KG1 (cell line): ENCODE results near the gene NEO1.
A peak's percentile ranks its signal among the peaks of the same experiment; 100 is the strongest.
"Not testable (repeated sequence)": the region's sequence is repeated elsewhere in the genome, so short reads cannot be mapped to it uniquely, and the experiment has no call there.

Experiments used
- DNase-seq: peaks from one replicate; lab custom pipeline; 2025; lab: John Stamatoyannopoulos, UW

The NEO1 gene

DNA sequence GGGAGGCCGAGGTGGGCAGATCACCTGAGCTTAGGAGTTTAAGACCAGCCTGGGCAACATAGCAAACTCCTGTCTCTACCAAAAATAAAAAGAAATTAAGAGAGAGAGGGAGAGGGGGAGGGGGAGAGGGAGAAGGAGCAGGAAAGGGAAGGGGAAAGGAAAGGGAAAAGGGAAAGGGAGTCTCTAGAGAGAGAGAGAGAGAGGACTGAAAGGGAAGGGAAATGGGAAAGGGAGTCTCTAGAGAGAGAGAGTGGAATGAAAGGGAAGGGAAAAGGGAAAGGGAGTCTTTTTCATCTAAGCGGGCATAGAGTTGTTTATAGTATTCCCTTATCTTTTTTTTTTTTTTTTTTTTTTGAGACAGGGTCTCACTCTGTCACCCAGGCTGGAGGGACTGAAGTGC is 148.1 kb downstream of the NEO1 start:
- no peak for DNase-seq

DNA sequence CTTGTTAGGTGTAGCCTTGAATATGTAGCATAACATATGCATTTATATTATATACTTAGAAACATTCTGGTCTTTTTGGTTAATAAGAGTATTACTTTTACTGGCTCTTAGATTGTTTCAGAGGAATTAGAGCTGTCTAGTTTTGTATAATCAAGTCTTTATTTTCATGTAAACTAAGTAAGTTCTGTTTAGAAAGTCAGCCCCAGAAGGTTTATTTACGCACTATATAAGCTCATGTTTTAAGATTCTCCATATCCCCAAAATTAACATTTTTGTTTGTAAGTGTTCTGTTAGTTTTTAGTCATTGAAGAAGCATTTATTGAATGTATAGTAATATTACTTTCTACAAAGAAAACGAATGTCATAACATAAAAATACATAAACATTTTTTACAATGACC is 158.4 kb downstream of the NEO1 start:
- no peak for DNase-seq

DNA sequence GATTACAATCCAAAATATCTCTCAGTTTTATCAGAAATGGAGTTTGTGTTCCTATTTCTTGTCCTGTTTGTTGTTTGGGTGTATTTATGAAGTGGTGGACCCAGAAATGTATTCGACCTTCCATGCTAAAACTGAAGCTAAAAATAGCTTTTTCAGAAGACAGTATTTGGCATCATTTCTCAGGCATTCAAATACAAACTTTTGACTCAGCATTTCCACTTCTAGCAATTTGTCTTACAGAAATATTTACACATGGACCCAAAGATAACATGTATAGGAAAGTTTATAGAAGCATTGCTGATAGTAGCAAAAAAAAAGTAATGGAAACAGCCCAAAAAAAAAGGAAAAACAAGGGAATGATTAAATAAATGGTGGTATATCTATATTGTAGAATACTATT is 160.2 kb downstream of the NEO1 start:
- DNase-seq: no peak

DNA sequence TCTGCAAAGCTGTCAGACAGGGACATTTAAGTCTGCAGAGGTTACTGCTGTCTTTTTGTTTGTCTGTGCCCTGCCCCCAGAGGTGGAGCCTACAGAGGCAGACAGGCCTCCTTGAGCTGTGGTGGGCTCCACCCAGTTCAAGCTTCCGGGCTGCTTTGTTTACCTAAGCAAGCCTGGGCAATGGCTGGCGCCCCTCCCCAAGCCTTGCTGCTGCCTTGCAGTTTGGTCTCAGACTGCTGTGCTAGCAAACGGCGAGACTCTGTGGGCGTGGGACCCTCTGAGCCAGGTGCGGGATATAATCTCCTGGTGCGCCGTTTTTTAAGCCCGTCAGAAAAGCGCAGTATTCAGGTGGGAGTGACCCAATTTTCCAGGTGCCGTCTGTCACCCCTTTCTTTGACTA is 169.2 kb downstream of the NEO1 start:
- not testable (repeated sequence) for DNase-seq

DNA sequence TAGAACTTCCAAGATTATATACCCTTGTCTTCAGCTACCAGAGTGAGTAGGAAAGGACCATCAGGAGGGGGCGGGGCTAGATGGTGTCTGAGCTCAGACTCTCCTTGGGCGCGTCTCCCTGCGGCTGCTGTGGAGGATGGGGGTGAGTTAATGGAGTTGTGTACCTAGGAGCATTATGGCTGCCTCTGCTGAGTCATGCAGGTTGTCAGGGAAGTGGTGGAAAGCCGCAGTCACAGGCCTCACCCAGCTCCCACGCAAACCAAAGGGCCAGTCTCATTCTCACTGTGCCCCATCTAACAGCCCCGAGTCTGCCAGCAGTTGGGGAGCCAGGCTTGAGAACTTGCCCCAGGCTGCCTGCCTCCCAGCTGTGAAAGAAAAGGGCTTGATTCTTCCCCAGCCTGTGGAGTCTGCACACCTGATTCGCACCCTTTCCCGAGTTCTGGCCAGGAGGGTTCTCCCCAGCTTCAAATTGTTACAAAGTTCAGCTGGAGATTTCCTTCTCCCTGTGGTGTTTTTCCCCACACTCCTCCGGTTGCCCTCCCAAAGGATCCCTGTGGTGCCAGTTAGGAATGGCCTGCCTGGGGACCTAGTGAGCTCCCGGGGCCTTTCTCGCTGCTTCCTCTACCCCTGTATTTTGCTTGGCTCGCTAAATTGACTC is 173.2 kb downstream of the NEO1 start:
- DNase-seq: no peak

DNA sequence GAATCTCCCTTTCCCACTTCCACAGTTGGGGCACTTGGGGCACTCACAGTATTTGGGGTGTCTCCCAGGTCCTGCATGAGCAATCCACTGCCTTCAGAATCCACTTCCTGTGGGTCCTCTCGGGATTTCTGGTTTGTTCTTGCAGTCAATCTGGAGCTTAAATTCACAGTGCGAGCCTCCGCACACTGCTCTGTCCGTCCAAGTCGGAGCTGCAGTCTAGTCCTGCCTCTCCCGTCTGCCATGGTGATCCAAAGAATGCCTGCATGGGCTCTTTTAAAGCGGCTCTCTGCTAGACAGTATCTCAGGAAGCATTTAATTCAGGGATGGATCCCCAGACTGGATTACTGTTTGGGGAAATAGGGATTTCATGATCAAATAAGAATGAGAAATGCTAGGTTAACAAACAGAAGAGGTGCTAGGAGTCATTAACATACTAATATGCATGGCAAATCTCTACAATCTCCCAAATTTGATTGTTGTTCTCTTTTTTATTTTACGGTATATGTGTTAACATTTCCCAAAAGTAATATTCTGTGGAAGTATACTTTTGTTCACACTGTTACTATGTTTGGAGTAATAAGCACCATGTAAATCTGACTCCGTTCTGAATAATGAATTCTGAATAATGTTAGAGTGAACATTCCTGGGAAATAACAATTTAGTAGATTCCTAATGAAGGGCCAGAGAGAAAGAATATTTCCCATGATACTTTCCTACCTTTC is 174.0 kb downstream of the NEO1 start:
- DNase-seq: no peak

DNA sequence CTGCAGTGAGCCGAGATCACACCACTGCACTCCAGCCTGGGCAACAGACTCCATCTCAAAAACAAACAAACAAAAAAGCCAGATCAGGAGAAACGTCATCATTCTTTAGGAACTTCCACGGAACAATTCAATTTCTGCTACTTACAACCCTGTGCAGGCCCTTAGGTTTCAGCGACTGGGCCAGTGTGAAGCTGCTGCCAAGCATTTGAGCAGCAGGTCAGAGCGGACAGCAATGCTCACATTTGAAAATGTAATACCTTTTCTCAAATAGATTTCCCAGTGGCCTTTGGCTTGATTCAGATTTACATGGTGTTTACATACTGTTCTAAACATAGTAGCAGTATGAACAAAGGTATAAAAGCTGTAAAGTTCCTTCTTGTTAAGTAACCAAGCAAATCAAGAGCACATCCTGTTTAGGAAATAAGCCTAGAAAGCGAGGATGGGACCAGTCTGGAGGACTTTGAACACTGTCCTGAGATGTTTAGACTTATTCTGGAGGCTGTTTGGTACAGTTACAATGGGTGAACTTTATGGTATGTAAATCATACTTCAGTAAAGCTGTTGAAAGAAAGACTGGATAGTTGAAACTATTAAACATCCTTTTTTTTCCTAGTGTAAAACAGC is 175.3 kb downstream of the NEO1 start:
- no peak for DNase-seq

DNA sequence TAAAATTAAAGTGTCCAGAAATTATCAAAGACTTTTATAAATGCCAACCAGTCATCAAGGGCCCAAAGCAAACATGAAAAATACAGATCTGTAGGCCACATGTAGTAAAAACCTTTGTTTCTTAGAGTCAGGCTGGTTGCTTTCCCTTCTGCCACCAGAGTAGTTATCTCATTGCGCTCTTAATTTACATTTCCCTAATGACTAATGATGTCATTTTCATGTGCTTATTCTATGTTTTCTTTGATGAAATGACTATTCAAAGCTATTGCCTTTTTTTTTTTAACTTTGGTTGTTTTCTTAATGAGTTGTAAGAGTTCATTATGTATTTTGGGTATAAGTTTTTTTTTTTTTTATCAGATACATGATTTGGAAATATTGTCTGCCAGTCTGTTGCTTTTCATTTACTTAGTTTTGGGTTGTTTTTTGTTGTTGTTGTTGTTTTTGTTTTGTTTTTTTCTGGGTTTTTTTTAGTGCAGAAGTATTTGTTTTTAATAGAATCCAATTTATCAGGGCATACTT is 175.9 kb downstream of the NEO1 start:
- DNase-seq: no peak

DNA sequence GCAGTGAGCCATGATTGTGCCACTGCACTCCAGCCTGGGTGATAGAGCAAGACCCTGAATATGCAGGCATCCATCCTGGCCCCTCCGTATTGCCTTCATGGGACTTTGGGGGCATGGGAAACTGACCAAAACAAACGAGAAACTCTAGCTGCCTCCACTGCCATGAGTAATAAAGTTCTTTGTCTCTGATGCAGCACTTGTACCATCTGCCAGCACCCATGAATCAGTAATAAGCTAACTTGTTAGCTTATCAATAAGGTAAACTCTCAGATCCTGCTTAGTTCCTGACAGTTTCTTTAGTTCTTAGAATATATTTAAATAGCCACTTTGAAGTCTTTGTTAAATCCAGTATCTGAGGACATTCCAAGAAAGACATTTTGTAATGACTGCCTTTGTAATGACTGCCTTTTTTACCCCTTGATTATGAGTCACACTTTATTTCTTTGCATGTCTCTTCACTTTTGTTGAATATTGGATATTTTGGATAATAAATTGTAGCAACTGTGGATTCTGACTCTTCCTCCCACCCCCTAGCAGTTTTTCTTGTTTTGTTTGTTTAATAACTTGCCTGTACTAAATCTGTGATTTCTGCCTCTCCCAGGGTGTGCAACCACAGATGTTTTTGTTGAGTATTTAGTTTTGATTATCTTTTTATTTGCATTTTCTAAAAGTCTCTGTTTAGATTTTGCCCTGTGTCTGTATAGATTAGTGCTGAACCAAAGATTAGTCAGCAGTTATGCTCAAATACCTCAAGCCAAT is 179.6 kb downstream of the NEO1 start:
- DNase-seq: no peak

DNA sequence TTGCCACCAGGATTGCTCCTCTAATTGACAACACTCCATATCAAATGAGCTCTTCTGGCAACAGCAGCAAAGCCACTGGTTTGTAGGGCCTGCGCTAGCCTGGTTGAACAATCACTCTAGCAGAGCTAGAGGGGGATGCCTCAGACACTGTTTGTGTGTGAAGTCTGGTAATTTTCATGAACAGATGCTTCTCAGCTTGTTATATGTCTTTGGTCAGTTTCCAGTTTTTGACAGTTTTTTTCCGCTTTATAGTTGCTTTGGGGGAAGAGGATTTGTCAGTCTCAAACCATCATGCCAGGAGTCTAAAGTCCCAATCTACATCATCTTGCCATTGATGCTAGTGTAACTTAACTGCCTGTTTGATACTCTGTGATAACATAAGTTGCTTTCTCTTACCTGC is 180.5 kb downstream of the NEO1 start:
- no peak for DNase-seq

DNA sequence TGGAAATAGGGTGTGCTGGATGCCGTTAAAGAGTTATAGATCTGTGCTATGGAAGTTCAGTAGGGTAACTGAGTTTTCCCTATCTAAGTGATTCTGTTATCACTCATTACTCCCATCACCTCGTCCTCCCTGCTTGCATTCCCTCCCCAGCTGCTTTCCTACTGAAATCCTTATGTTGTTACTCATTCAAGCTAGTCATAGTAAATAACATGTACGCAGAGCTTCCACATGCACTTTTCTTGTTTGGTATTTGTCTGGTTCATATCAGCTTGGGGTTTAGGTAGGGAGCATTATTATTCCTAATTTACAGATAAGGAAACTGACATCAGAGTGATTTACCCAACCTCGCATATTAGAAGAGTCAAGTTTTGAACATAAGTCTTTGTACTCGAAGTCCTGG is 181.4 kb downstream of the NEO1 start:
- DNase-seq: no peak

DNA sequence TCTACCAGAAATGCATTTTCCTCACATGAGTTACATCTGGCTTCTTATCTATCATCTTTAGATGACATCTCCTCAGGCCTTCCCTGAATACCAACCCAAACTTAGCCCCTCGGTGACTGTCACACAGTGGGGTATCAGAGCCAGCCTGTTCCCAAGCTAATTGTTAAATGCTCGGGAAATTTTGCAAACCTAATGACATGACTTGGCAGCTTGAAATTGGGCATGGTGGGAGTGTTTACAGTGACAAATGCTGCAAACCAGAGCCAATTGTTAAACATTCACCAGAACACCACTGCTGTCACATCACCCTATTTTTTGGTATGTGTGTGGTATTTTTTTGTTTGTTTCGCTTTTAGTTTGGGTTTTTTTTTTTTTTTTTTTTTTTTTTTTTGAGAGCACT is 185.6 kb downstream of the NEO1 start:
- DNase-seq: no peak

DNA sequence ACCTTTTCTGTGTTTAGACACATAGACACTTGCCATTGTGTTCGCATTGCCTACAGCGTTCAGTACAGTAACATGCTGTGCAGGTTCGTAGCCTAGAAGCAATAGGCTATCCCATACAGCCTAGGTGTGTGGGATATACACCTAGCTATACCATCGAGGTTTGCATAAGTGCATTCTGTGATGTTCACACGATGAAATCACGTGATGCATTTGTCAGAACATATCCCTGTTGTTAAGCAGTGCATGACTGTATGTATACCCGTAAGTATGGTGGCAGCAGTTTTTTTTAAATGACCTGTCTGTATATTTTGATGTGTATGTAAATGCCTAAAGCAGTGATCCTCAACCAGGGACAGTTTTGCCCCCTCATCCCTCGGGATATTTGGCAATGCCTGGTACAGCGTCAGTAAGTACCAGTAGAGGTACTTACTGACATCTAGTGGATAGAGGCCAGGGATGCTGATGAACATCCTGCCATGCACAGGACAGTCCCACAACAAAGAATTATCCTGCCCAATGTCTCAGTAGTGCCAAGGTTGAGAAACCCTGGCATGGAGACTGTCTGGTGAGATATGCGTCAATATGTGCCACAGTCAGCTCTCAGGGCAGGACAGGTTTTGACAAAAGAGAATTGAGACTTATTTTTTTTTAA is 187.4 kb downstream of the NEO1 start:
- DNase-seq: no peak

DNA sequence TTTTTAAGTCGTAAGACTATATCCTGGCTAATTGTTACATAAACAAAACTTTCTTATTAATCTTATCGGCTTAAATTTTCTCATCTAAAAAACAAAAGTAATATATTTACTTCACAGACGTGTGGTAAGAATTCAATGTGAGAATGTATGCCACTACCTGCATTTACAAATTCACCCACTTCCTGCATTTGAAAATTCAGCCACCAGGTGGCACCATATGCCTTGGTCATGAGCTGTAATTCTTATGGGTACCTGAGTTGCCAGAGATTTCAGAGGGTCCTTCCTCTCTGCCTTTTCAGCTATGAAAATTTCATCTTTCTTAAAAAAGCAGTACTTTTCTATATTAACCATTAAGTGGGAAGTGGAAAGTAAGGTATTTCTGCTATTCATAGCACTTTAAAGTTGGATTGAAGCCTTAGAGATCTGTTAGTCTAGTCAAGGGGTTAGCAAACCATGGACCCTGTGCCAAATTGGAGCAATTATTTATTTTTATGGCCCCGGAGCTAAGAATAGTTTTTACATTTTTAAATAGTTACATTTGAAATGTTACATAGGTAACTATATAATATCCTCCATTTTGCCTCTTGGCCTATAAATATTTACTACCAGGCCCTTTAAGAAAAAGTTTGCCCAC is 188.7 kb downstream of the NEO1 start:
- peak; percentile 28 for DNase-seq

DNA sequence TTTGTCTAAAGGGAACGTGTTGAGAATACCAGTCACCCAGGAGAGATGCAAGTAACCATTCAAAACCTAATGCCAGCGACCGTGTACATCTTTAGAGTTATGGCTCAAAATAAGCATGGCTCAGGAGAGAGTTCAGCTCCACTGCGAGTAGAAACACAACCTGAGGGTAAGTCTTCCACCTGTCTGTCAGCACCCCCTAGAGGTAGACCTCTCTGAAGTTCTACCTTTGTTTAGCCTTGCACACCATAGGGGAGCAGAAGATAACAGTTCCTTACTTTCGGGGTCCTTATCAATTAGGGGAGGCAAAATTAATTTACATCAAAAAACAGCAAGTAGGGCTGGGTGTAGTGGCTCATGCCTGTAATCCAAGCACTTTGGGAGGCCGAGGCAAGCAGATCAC is 192.1 kb downstream of the NEO1 start:
- no peak for DNase-seq

DNA sequence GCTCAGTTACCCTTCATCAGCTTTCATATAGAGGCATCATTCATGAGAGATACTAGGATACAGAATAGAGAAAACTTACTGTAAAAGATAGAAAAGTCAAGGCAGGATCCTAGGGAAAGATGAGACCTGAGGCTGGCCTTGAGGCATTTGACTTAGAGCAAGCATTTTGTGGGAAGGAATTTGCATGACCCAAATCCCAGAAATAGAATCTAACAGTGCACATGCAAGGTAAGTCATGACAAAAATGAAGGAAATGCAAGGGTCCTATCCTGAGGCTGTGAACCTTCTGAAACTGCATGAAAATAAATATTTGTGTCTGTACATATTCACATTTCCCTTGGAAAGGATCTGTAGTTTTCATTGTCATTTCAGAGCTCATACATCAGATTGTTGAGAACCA is 194.2 kb downstream of the NEO1 start:
- DNase-seq: no peak

DNA sequence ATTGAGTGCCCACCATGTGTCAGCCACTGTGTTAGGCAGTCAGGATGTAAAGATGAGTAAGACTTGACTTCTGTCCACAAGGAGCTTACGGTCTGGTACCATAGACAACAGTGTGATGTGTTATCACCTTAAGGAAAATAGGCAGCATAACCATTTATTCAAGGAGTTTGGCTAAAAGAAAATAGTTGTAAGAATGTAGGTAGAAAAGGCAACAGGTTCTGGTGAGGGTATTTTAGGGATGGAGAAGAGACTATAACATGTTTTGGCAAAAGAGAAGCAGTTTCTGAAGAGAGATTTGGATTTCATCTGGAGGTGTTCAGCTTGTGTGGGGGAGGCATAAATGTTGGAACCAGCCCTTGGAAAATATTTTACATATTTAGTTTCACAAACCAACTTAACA is 194.6 kb downstream of the NEO1 start:
- DNase-seq: no peak

DNA sequence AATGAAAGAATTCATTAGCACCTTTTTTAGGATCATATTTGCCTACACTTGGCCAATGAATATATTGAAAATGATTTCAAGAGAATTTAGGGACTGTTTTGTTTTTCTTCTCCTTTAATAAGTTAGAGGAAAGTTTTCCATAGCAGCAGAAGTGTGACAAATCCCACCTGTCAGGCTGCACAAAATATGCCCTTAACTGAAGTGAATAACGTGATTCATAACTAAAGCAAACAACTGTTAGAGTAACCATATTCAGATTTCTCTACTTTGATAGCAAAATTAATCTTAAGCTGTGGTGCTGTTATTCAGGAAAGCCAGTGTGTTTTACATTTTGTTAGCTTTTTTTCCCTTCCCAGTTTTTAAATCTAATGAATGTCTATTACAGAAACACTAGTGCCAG is 195.1 kb downstream of the NEO1 start:
- DNase-seq: no peak

DNA sequence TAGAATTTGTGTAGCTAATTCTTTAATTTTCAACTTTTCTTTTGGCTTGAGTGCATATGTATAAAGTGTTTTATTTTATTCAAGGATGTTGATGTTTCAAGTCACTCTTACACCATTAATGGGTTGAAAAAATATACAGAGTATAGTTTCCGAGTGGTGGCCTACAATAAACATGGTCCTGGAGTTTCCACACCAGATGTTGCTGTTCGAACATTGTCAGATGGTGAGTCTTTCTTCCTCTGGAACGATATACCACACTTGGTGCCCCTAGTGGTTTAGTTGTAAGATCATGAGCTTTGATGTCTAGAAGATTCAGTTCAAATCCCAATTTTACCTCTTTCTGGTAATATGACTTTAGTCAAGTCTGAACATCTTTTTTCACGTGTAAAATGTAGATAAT is 197.2 kb downstream of the NEO1 start:
- no peak for DNase-seq

DNA sequence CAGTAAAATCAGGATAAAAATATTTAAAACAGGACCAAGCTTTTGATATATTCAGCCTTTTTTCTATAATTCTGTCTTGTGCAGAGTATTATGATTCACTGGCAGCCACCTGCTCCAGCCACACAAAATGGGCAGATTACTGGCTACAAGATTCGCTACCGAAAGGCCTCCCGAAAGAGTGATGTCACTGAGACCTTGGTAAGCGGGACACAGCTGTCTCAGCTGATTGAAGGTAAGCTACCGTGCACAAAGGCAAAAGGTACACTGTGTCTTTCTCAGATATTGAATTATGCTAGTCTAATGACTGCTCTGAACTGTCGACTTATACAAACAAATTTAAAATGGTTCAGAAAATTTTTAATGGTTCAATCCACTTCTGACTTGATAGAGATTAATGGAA is 202.3 kb downstream of the NEO1 start:
- DNase-seq: no peak

DNA sequence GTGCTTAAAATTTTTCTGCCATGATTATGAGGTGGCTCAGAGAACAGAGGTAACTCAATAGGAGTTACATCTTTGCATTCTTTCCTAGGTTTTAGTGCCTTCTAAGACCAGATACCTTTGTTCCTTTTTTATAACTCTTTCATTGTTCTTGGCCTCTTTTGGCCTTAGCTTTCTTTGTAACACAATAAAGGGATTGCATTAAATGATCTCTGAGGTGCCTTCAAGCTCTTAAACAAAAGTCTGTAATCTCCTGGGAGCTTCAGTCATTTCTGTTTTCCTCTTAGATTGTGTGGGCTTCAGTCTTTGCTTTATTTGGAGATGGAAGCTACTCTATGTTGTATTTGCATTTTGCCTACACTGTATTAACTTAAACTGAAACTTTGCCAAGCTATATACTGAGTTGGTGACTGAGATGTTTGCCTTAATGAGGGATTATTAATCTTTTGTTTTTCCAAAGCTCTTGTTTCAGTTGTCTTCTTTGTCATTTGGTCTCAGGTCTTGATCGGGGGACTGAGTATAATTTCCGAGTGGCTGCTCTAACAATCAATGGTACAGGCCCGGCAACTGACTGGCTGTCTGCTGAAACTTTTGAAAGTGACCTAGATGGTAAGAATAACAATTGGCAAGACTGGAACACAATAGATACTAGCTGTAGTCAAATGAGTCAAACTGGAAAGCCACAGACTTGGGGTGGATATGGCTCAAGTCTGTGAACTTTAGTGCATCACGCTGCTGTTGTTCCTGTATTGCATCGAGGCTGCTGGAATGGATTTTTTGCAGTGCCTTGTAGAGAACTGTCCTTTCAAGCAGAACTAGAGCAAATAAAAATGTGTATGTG is 206.2 kb downstream of the NEO1 start:
- DNase-seq: no peak
